Measurements from ENCODE around the gene DES.

DES gene

DNA sequence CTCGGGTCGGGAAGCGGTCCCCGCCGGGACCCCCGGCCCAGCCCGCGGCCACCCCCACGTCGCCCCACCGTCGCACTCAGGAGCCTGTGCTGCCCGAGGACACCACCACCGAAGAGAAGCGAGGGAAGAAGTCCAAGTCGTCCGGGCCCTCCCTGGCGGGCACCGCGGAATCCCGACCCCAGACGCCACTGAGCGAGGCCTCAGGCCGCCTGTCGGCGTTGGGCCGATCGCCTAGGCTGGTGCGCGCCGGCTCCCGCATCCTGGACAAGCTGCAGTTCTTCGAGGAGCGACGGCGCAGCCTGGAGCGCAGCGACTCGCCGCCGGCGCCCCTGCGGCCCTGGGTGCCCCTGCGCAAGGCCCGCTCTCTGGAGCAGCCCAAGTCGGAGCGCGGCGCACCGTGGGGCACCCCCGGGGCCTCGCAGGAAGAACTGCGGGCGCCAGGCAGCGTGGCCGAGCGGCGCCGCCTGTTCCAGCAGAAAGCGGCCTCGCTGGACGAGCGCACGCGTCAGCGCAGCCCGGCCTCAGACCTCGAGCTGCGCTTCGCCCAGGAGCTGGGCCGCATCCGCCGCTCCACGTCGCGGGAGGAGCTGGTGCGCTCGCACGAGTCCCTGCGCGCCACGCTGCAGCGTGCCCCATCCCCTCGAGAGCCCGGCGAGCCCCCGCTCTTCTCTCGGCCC, 30.1 kb downstream of the DES start:
- no peak overlapping the region for H2BK12ac ChIP-seq (ENCODE audit: low read length)
- DNase-seq (ENCODE audit: low spot score), result peak; percentile 43

DNA sequence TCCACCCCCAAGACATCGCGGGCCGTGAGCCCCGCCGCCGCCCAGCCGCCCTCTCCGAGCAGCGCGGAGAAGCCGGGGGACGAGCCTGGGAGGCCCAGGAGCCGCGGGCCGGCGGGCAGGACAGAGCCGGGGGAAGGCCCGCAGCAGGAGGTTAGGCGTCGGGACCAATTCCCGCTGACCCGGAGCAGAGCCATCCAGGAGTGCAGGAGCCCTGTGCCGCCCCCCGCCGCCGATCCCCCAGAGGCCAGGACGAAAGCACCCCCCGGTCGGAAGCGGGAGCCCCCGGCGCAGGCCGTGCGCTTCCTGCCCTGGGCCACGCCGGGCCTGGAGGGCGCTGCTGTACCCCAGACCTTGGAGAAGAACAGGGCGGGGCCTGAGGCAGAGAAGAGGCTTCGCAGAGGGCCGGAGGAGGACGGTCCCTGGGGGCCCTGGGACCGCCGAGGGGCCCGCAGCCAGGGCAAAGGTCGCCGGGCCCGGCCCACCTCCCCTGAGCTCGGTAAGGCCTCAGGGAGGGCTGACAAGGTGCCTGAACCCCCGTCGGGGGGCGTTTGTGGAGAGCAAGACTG, 30.7 kb downstream of the DES start:
- H2AFZ ChIP-seq (ENCODE audit: low read length), result no peak overlapping the region
- H3K4ac ChIP-seq (ENCODE audit: low read length), result no peak overlapping the region
- H3K36me3 ChIP-seq (replicated peaks in 1 of 2; ENCODE audit: control insufficient read depth in 2 of 2, insufficient read depth in 2 of 2, low read length in 2 of 2), result no peaks in the 10 kb centered on the region
- H4K91ac ChIP-seq (ENCODE audit: low read depth, low read length, poor library complexity), result no peak overlapping the region
- H3K4me1 ChIP-seq (ENCODE audit: control insufficient read depth in 2 of 2, insufficient read depth in 1 of 2, low read depth in 1 of 2, low read length in 2 of 2), result peaks cover 25 to 29% of the 10 kb centered on the region in 2 donors
- H2BK120ac ChIP-seq (ENCODE audit: low read depth, low read length), result peak overlapping the region; percentile 85
- H2AK5ac ChIP-seq (ENCODE audit: low read depth, low read length), result peak overlapping the region; percentile 30
- peak overlapping the region in 1 of 2 donors; percentile 53 for H3K4me3 ChIP-seq (ENCODE audit: low read length in 2 of 2)
- peak overlapping the region; percentile 54 for H3K9ac ChIP-seq (ENCODE audit: low read depth, low read length, poor library complexity)
- peaks cover 0 to 28% (median 3%) of the 10 kb centered on the region in 3 experiments for H3K27me3 ChIP-seq (ENCODE audit: control insufficient read depth in 3 of 3, insufficient read depth in 3 of 3, low read depth in 1 of 3, low read length in 3 of 3)
- H2BK5ac ChIP-seq (ENCODE audit: low read length), result no peak overlapping the region
- H4K8ac ChIP-seq (ENCODE audit: low read depth, low read length), result no peak overlapping the region
- WGBS, 2 donors (ENCODE audit: extremely low coverage in 2 of 2, insufficient read length in 2 of 2, insufficient replicate concordance in 1 of 2), result no CpG with 5 or more reads among the region's 51 CpGs
- peak overlapping the region; percentile 56 for H3K4me2 ChIP-seq (ENCODE audit: insufficient read depth, low read length, poor library complexity, severe bottlenecking)
- H3K23ac ChIP-seq (ENCODE audit: low read depth, low read length, poor library complexity), result peak overlapping the region; percentile 46
- no peaks in the 10 kb centered on the region for H3K79me1 ChIP-seq (ENCODE audit: low read depth, low read length)
- H3K9me3 ChIP-seq (replicated peaks in 1 of 2; ENCODE audit: control insufficient read depth in 2 of 2, insufficient read depth in 1 of 2, low read depth in 1 of 2, low read length in 2 of 2), result no peaks in the 10 kb centered on the region
- peak; percentile 50 for DNase-seq (ENCODE audit: low spot score)
- H2BK15ac ChIP-seq (ENCODE audit: low read length), result peak overlapping the region; percentile 79
- peak overlapping the region; percentile 95 for H3K18ac ChIP-seq (ENCODE audit: low read length)
- H3K27ac ChIP-seq (replicated peaks; ENCODE audit: low read length), result no peak overlapping the region
- H3K14ac ChIP-seq (ENCODE audit: low read length), result peak overlapping the region; percentile 60
- no peak overlapping the region for H2BK12ac ChIP-seq (ENCODE audit: low read length)

More for the DNA sequence above, 30.1 kb downstream of the DES start:
- Histone ChIP-seq H2AFZ (ENCODE audit: low read length) (no peak overlapping the region), H2BK5ac (ENCODE audit: low read length) (no peak overlapping the region), H3K4me3 (ENCODE audit: low read length in 2 of 2) (peak overlapping the region in 1 of 2 donors; percentile 53), H2AK5ac (ENCODE audit: low read depth, low read length) (peak overlapping the region; percentile 85), H3K4me1 (ENCODE audit: control insufficient read depth in 2 of 2, insufficient read depth in 1 of 2, low read depth in 1 of 2, low read length in 2 of 2) (peaks cover 19 to 23% of the 10 kb centered on the region in 2 donors), H4K8ac (ENCODE audit: low read depth, low read length) (peak overlapping the region; percentile 88), H3K79me1 (ENCODE audit: low read depth, low read length) (no peaks in the 10 kb centered on the region), H4K91ac (ENCODE audit: low read depth, low read length, poor library complexity) (no peak overlapping the region), H2BK15ac (ENCODE audit: low read length) (peak overlapping the region; percentile 79), H3K4ac (ENCODE audit: low read length) (peak overlapping the region; percentile 23), H3K18ac (ENCODE audit: low read length) (peak overlapping the region; percentile 95), H3K27me3 (ENCODE audit: control insufficient read depth in 3 of 3, insufficient read depth in 3 of 3, low read depth in 1 of 3, low read length in 3 of 3) (peaks cover 0 to 33% (median 3%) of the 10 kb centered on the region in 3 experiments), H3K9me3 (replicated peaks in 1 of 2; ENCODE audit: control insufficient read depth in 2 of 2, insufficient read depth in 1 of 2, low read depth in 1 of 2, low read length in 2 of 2) (no peaks in the 10 kb centered on the region), H3K23ac (ENCODE audit: low read depth, low read length, poor library complexity) (peak overlapping the region; percentile 82), H3K27ac (replicated peaks; ENCODE audit: low read length) (no peak overlapping the region), H3K36me3 (replicated peaks in 1 of 2; ENCODE audit: control insufficient read depth in 2 of 2, insufficient read depth in 2 of 2, low read length in 2 of 2) (peaks cover 0 to 2% of the 10 kb centered on the region in 2 donors), H3K9ac (ENCODE audit: low read depth, low read length, poor library complexity) (peak overlapping the region; percentile 54), H3K4me2 (ENCODE audit: insufficient read depth, low read length, poor library complexity, severe bottlenecking) (peak overlapping the region; percentile 56), H3K14ac (ENCODE audit: low read length) (peak overlapping the region; percentile 60), H2BK120ac (ENCODE audit: low read depth, low read length) (peak overlapping the region; percentile 85)
- no CpG with 5 or more reads among the region's 88 CpGs for WGBS, 2 donors (ENCODE audit: extremely low coverage in 2 of 2, insufficient read length in 2 of 2, insufficient replicate concordance in 1 of 2)

DNA sequence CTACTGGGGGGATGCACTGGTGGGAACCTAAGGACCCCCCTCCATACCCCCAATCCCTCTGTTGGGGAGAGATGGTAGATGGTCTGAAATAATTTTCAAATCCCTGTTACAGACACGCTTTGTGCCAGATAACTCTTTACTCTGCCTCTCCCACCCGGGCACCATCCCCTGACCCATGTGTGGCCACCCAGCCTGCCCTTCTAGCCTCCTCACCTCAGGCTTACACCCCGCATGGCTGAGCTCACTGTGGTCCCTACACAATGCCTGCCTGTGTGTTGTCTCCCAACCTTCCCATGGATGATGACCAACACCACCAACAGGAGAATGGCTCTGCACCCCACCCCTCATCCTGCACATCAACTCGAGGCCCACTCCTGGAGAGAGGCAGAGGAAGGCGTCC, 31.4 kb downstream of the DES start:
- no peak overlapping the region for H3K14ac ChIP-seq (ENCODE audit: low read length)
- no peak for DNase-seq (ENCODE audit: low spot score)
- H3K9me3 ChIP-seq (replicated peaks in 1 of 2; ENCODE audit: control insufficient read depth in 2 of 2, insufficient read depth in 1 of 2, low read depth in 1 of 2, low read length in 2 of 2), result no peaks in the 10 kb centered on the region
- H2BK5ac ChIP-seq (ENCODE audit: low read length), result no peak overlapping the region
- no peak overlapping the region for H2BK12ac ChIP-seq (ENCODE audit: low read length)
- no CpG with 5 or more reads among the region's 5 CpGs for WGBS, 2 donors (ENCODE audit: extremely low coverage in 2 of 2, insufficient read length in 2 of 2, insufficient replicate concordance in 1 of 2)
- H2BK120ac ChIP-seq (ENCODE audit: low read depth, low read length), result no peak overlapping the region
- H3K79me1 ChIP-seq (ENCODE audit: low read depth, low read length), result no peaks in the 10 kb centered on the region
- H2AK5ac ChIP-seq (ENCODE audit: low read depth, low read length), result no peak overlapping the region
- H3K4ac ChIP-seq (ENCODE audit: low read length), result no peak overlapping the region
- peaks cover 0 to 27% (median 3%) of the 10 kb centered on the region in 3 experiments for H3K27me3 ChIP-seq (ENCODE audit: control insufficient read depth in 3 of 3, insufficient read depth in 3 of 3, low read depth in 1 of 3, low read length in 3 of 3)
- no peak overlapping the region for H3K27ac ChIP-seq (replicated peaks; ENCODE audit: low read length)
- no peaks in the 10 kb centered on the region for H3K36me3 ChIP-seq (replicated peaks in 1 of 2; ENCODE audit: control insufficient read depth in 2 of 2, insufficient read depth in 2 of 2, low read length in 2 of 2)
- no peak overlapping the region for H3K23ac ChIP-seq (ENCODE audit: low read depth, low read length, poor library complexity)
- no peak overlapping the region for H2BK15ac ChIP-seq (ENCODE audit: low read length)
- no peak overlapping the region for H3K4me3 ChIP-seq (ENCODE audit: low read length in 2 of 2)
- no peak overlapping the region for H2AFZ ChIP-seq (ENCODE audit: low read length)
- H4K91ac ChIP-seq (ENCODE audit: low read depth, low read length, poor library complexity), result no peak overlapping the region
- no peak overlapping the region for H3K4me2 ChIP-seq (ENCODE audit: insufficient read depth, low read length, poor library complexity, severe bottlenecking)
- no peak overlapping the region for H4K8ac ChIP-seq (ENCODE audit: low read depth, low read length)
- H3K4me1 ChIP-seq (ENCODE audit: control insufficient read depth in 2 of 2, insufficient read depth in 1 of 2, low read depth in 1 of 2, low read length in 2 of 2), result peaks cover 29 to 35% of the 10 kb centered on the region in 2 donors
- peak overlapping the region; percentile 62 for H3K18ac ChIP-seq (ENCODE audit: low read length)
- no peak overlapping the region for H3K9ac ChIP-seq (ENCODE audit: low read depth, low read length, poor library complexity)

DNA sequence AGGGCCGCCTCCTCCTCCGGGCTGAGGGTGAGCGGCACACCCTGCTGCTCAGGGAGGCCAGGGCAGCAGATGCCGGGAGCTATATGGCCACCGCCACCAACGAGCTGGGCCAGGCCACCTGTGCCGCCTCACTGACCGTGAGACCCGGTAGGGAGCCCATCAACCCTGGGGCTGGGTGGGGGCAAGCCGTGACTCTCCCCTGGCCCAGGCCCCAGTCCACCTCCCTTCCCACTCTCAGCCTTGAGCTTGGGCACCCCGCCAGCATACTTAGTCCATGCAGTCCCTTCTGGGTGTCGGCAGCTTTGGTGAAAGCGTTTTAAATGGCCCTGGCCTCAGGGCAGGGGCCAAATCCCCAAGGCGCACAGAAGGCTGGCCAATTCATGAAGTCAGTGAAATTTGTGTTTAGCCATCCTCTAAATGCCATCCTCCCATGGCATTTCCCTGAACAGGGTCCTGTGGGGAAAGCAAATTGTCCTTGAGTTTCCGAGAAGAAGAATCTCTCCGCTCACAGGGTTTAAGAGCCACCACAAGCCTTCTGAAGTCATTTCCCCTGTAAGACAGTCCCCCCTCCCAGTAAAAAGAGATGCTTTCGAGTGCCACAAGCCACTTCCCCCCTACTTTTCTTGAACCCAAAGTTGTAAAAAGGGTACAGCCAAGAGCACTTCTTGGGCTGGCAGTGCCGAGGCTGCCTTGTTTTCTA, 33.6 kb downstream of the DES start:
- no peak overlapping the region for H3K4me2 ChIP-seq (ENCODE audit: insufficient read depth, low read length, poor library complexity, severe bottlenecking)
- H3K4ac ChIP-seq (ENCODE audit: low read length), result no peak overlapping the region
- WGBS, 2 donors (ENCODE audit: extremely low coverage in 2 of 2, insufficient read length in 2 of 2, insufficient replicate concordance in 1 of 2), result no CpG with 5 or more reads among the region's 18 CpGs
- H3K36me3 ChIP-seq (replicated peaks in 1 of 2; ENCODE audit: control insufficient read depth in 2 of 2, insufficient read depth in 2 of 2, low read length in 2 of 2), result no peaks in the 10 kb centered on the region
- H2BK5ac ChIP-seq (ENCODE audit: low read length), result no peak overlapping the region
- no peak overlapping the region for H3K9ac ChIP-seq (ENCODE audit: low read depth, low read length, poor library complexity)
- no peaks in the 10 kb centered on the region for H3K79me1 ChIP-seq (ENCODE audit: low read depth, low read length)
- peak overlapping the region; percentile 44 for H3K18ac ChIP-seq (ENCODE audit: low read length)
- peaks cover 0 to 25% (median 3%) of the 10 kb centered on the region in 3 experiments for H3K27me3 ChIP-seq (ENCODE audit: control insufficient read depth in 3 of 3, insufficient read depth in 3 of 3, low read depth in 1 of 3, low read length in 3 of 3)
- no peak overlapping the region for H2BK15ac ChIP-seq (ENCODE audit: low read length)
- H3K27ac ChIP-seq (replicated peaks; ENCODE audit: low read length), result no peak overlapping the region
- DNase-seq (ENCODE audit: low spot score), result no peak
- no peak overlapping the region for H3K4me3 ChIP-seq (ENCODE audit: low read length in 2 of 2)
- peaks cover 18 to 19% of the 10 kb centered on the region in 2 donors for H3K4me1 ChIP-seq (ENCODE audit: control insufficient read depth in 2 of 2, insufficient read depth in 1 of 2, low read depth in 1 of 2, low read length in 2 of 2)
- no peak overlapping the region for H3K14ac ChIP-seq (ENCODE audit: low read length)
- no peak overlapping the region for H2AK5ac ChIP-seq (ENCODE audit: low read depth, low read length)
- H3K9me3 ChIP-seq (replicated peaks in 1 of 2; ENCODE audit: control insufficient read depth in 2 of 2, insufficient read depth in 1 of 2, low read depth in 1 of 2, low read length in 2 of 2), result no peaks in the 10 kb centered on the region
- H4K91ac ChIP-seq (ENCODE audit: low read depth, low read length, poor library complexity), result no peak overlapping the region
- no peak overlapping the region for H2AFZ ChIP-seq (ENCODE audit: low read length)
- no peak overlapping the region for H2BK12ac ChIP-seq (ENCODE audit: low read length)
- no peak overlapping the region for H3K23ac ChIP-seq (ENCODE audit: low read depth, low read length, poor library complexity)
- no peak overlapping the region for H2BK120ac ChIP-seq (ENCODE audit: low read depth, low read length)
- H4K8ac ChIP-seq (ENCODE audit: low read depth, low read length), result no peak overlapping the region
